Measurements from ENCODE around the gene LPAR3.

LPAR3 gene

GRCh38 chr1:84840346-84840745, 52.7 kb downstream of the LPAR3 start:
- H3K36me3 ChIP-seq (ENCODE audit: control insufficient read depth in 1 of 2, insufficient read depth in 2 of 2, low read length in 2 of 2): no peaks in the 10 kb centered on the region
- no peaks in the 10 kb centered on the region for H3K4me1 ChIP-seq (ENCODE audit: control insufficient read depth in 1 of 2, insufficient read depth in 2 of 2, low read length in 2 of 2)
- H3K27ac ChIP-seq (ENCODE audit: low read length): no peak overlapping the region
- H3K27me3 ChIP-seq (ENCODE audit: low read depth, low read length): no peaks in the 10 kb centered on the region
- no peaks in the 10 kb centered on the region for H3K9me3 ChIP-seq (ENCODE audit: control insufficient read depth in 1 of 2, low read length in 2 of 2)
- no peak overlapping the region for H3K4me3 ChIP-seq (ENCODE audit: low read depth in 1 of 2, low read length in 2 of 2)

GRCh38 chr1:84839544-84839943, 53.5 kb downstream of the LPAR3 start:
- Histone ChIP-seq H3K27ac (ENCODE audit: low read length) (no peak overlapping the region), H3K4me3 (ENCODE audit: low read depth in 1 of 2, low read length in 2 of 2) (no peak overlapping the region)

GRCh38 chr1:84836145-84836544, 56.9 kb downstream of the LPAR3 start:
- Histone ChIP-seq H3K27ac (ENCODE audit: low read length) (no peak overlapping the region), H3K36me3 (ENCODE audit: control insufficient read depth in 1 of 2, insufficient read depth in 2 of 2, low read length in 2 of 2) (no peaks in the 10 kb centered on the region)

More at GRCh38 chr1:84839544-84839943, 53.5 kb downstream of the LPAR3 start:
- Histone ChIP-seq H3K36me3 (ENCODE audit: control insufficient read depth in 1 of 2, insufficient read depth in 2 of 2, low read length in 2 of 2) (no peaks in the 10 kb centered on the region), H3K27me3 (ENCODE audit: low read depth, low read length) (no peaks in the 10 kb centered on the region), H3K9me3 (ENCODE audit: control insufficient read depth in 1 of 2, low read length in 2 of 2) (no peaks in the 10 kb centered on the region), H3K4me1 (ENCODE audit: control insufficient read depth in 1 of 2, insufficient read depth in 2 of 2, low read length in 2 of 2) (no peaks in the 10 kb centered on the region)

GRCh38 chr1:84835169-84835568, 57.8 kb downstream of the LPAR3 start:
- Histone ChIP-seq H3K9me3 (ENCODE audit: control insufficient read depth in 1 of 2, low read length in 2 of 2) (no peaks in the 10 kb centered on the region), H3K4me3 (ENCODE audit: low read depth in 1 of 2, low read length in 2 of 2) (no peak overlapping the region), H3K27ac (ENCODE audit: low read length) (no peak overlapping the region), H3K4me1 (ENCODE audit: control insufficient read depth in 1 of 2, insufficient read depth in 2 of 2, low read length in 2 of 2) (no peaks in the 10 kb centered on the region), H3K36me3 (ENCODE audit: control insufficient read depth in 1 of 2, insufficient read depth in 2 of 2, low read length in 2 of 2) (no peaks in the 10 kb centered on the region), H3K27me3 (ENCODE audit: low read depth, low read length) (no peaks in the 10 kb centered on the region)

More at GRCh38 chr1:84836145-84836544, 56.9 kb downstream of the LPAR3 start:
- no peaks in the 10 kb centered on the region for H3K27me3 ChIP-seq (ENCODE audit: low read depth, low read length)
- H3K4me3 ChIP-seq (ENCODE audit: low read depth in 1 of 2, low read length in 2 of 2): no peak overlapping the region
- no peaks in the 10 kb centered on the region for H3K9me3 ChIP-seq (ENCODE audit: control insufficient read depth in 1 of 2, low read length in 2 of 2)
- no peaks in the 10 kb centered on the region for H3K4me1 ChIP-seq (ENCODE audit: control insufficient read depth in 1 of 2, insufficient read depth in 2 of 2, low read length in 2 of 2)

DNA sequence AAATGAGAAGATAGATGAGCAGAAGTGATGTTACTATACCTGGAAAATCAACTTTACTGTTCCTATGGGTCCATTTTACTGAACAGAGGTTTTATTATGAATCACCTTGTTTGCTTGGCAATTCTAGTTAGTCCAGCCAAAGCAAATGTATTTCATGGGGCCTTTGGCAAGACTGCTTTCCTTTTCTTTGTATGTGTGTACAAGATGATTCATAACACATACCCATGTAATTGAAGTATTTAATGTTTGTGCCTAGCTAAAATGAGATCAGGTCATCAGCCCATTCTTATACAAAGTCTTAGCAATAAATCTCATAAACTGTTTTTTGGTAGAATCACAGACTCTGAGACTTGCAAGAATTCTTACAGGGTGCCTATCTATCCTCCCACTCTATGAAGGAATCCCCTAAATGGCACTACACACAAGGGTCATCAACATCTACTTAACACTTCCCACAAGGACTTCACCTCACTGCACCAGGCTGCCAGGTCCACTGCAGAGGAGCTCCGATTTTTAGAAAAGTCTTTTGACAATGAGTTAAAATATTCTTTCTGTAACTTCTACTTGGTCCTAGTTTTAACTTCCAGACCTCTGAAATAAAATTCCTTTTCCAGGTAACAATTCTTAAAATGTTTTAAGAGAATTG, 58.5 kb downstream of the LPAR3 start:
- no peaks in the 10 kb centered on the region for H3K36me3 ChIP-seq (ENCODE audit: control insufficient read depth in 1 of 2, insufficient read depth in 2 of 2, low read length in 2 of 2)
- H3K27ac ChIP-seq (ENCODE audit: low read length): no peak overlapping the region
- no peaks in the 10 kb centered on the region for H3K9me3 ChIP-seq (ENCODE audit: control insufficient read depth in 1 of 2, low read length in 2 of 2)
- no peak overlapping the region for H3K4me3 ChIP-seq (ENCODE audit: low read depth in 1 of 2, low read length in 2 of 2)
- no peaks in the 10 kb centered on the region for H3K4me1 ChIP-seq (ENCODE audit: control insufficient read depth in 1 of 2, insufficient read depth in 2 of 2, low read length in 2 of 2)
- H3K27me3 ChIP-seq (ENCODE audit: low read depth, low read length): no peaks in the 10 kb centered on the region

DNA sequence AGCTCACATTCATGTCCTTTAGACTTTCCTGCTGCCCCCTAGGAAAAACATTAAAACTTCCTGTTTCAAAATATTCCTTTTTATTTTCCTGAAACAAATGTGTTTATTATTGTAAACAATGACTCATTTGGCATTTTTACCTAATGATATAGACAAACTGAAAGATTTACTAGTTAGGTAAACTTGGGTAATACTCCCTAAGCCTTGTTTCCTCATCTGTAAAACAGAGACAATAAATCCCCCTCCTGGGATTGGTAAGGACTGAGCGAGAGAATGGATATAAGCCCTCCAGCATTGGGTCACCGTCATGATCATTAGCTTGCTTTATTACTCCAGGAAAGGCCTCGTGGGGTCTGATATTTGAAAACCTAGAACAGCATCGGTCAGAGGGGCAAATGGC, 59.8 kb downstream of the LPAR3 start:
- no peaks in the 10 kb centered on the region for H3K9me3 ChIP-seq (ENCODE audit: control insufficient read depth in 1 of 2, low read length in 2 of 2)
- H3K4me3 ChIP-seq (ENCODE audit: low read depth in 1 of 2, low read length in 2 of 2): no peak overlapping the region
- no peaks in the 10 kb centered on the region for H3K27me3 ChIP-seq (ENCODE audit: low read depth, low read length)
- H3K4me1 ChIP-seq (ENCODE audit: control insufficient read depth in 1 of 2, insufficient read depth in 2 of 2, low read length in 2 of 2): no peaks in the 10 kb centered on the region
- no peak overlapping the region for H3K27ac ChIP-seq (ENCODE audit: low read length)
- no peaks in the 10 kb centered on the region for H3K36me3 ChIP-seq (ENCODE audit: control insufficient read depth in 1 of 2, insufficient read depth in 2 of 2, low read length in 2 of 2)

DNA sequence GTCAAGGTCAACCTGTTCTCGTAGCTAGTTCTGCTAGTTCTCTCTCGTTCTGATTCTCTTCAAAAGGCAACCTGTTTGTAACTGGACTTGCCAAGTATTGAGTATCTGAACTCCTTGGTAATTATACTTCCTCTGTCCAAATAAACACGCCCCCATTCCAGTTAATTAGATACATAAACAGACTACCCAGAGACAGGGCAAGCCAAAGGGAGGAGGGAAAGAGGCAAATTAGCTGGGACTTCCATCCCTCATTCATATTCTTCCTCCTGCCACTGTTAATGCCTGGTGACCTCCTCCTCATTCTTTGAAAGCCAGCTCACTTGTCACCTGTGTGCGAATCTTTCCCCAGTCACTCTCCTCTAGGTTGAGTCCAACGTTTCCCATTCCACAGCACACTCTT, 62.9 kb downstream of the LPAR3 start:
- Histone ChIP-seq H3K4me1 (ENCODE audit: control insufficient read depth in 1 of 2, insufficient read depth in 2 of 2, low read length in 2 of 2) (no peaks in the 10 kb centered on the region), H3K9me3 (ENCODE audit: control insufficient read depth in 1 of 2, low read length in 2 of 2) (no peaks in the 10 kb centered on the region), H3K27me3 (ENCODE audit: low read depth, low read length) (no peaks in the 10 kb centered on the region), H3K4me3 (ENCODE audit: low read depth in 1 of 2, low read length in 2 of 2) (no peak overlapping the region), H3K36me3 (ENCODE audit: control insufficient read depth in 1 of 2, insufficient read depth in 2 of 2, low read length in 2 of 2) (no peaks in the 10 kb centered on the region), H3K27ac (ENCODE audit: low read length) (no peak overlapping the region)

GRCh38 chr1:84827976-84828375, 65.0 kb downstream of the LPAR3 start:
- H3K4me3 ChIP-seq (ENCODE audit: low read depth in 1 of 2, low read length in 2 of 2): no peak overlapping the region
- no peaks in the 10 kb centered on the region for H3K27me3 ChIP-seq (ENCODE audit: low read depth, low read length)
- no peaks in the 10 kb centered on the region for H3K36me3 ChIP-seq (ENCODE audit: control insufficient read depth in 1 of 2, insufficient read depth in 2 of 2, low read length in 2 of 2)
- no peaks in the 10 kb centered on the region for H3K9me3 ChIP-seq (ENCODE audit: control insufficient read depth in 1 of 2, low read length in 2 of 2)
- H3K4me1 ChIP-seq (ENCODE audit: control insufficient read depth in 1 of 2, insufficient read depth in 2 of 2, low read length in 2 of 2): no peaks in the 10 kb centered on the region
- H3K27ac ChIP-seq (ENCODE audit: low read length): no peak overlapping the region

DNA sequence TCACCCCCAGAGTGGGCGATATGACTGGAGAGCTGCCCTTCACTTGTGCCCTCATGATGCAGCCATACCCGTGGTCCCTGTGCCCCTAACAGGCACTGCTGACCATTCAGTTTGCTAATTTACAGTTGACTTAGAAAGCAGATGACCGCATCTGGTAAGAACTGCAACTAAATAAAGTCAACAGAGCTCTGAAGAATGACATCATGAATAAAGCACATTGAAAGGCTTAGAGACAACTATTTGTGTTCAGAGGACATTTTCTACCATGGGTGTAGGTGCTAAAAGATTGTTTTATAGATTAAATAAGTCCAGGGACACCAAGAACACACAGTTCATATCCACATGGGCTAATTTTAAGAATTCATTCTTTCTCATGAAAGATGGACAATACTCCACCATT, 65.5 kb downstream of the LPAR3 start:
- Histone ChIP-seq H3K27me3 (ENCODE audit: low read depth, low read length) (no peaks in the 10 kb centered on the region), H3K27ac (ENCODE audit: low read length) (no peak overlapping the region), H3K36me3 (ENCODE audit: control insufficient read depth in 1 of 2, insufficient read depth in 2 of 2, low read length in 2 of 2) (no peaks in the 10 kb centered on the region), H3K4me3 (ENCODE audit: low read depth in 1 of 2, low read length in 2 of 2) (no peak overlapping the region), H3K4me1 (ENCODE audit: control insufficient read depth in 1 of 2, insufficient read depth in 2 of 2, low read length in 2 of 2) (no peaks in the 10 kb centered on the region), H3K9me3 (ENCODE audit: control insufficient read depth in 1 of 2, low read length in 2 of 2) (no peaks in the 10 kb centered on the region)

GRCh38 chr1:84825161-84825560, 67.8 kb downstream of the LPAR3 start:
- Histone ChIP-seq H3K4me1 (ENCODE audit: control insufficient read depth in 1 of 2, insufficient read depth in 2 of 2, low read length in 2 of 2) (no peaks in the 10 kb centered on the region), H3K36me3 (ENCODE audit: control insufficient read depth in 1 of 2, insufficient read depth in 2 of 2, low read length in 2 of 2) (no peaks in the 10 kb centered on the region), H3K4me3 (ENCODE audit: low read depth in 1 of 2, low read length in 2 of 2) (no peak overlapping the region), H3K27ac (ENCODE audit: low read length) (no peak overlapping the region), H3K27me3 (ENCODE audit: low read depth, low read length) (no peaks in the 10 kb centered on the region), H3K9me3 (ENCODE audit: control insufficient read depth in 1 of 2, low read length in 2 of 2) (no peaks in the 10 kb centered on the region)

GRCh38 chr1:84823991-84824390, 69.0 kb downstream of the LPAR3 start:
- Histone ChIP-seq H3K27ac (ENCODE audit: low read length) (no peak overlapping the region), H3K36me3 (ENCODE audit: control insufficient read depth in 1 of 2, insufficient read depth in 2 of 2, low read length in 2 of 2) (no peaks in the 10 kb centered on the region), H3K27me3 (ENCODE audit: low read depth, low read length) (no peaks in the 10 kb centered on the region), H3K4me3 (ENCODE audit: low read depth in 1 of 2, low read length in 2 of 2) (no peak overlapping the region), H3K4me1 (ENCODE audit: control insufficient read depth in 1 of 2, insufficient read depth in 2 of 2, low read length in 2 of 2) (no peaks in the 10 kb centered on the region), H3K9me3 (ENCODE audit: control insufficient read depth in 1 of 2, low read length in 2 of 2) (no peaks in the 10 kb centered on the region)

- no peaks in the 10 kb centered on the region for H3K4me1 ChIP-seq (ENCODE audit: control insufficient read depth in 1 of 2, insufficient read depth in 2 of 2, low read length in 2 of 2)
- H3K27ac ChIP-seq (ENCODE audit: low read length): no peak overlapping the region
- H3K27me3 ChIP-seq (ENCODE audit: low read depth, low read length): no peaks in the 10 kb centered on the region
- H3K9me3 ChIP-seq (ENCODE audit: control insufficient read depth in 1 of 2, low read length in 2 of 2): no peaks in the 10 kb centered on the region
- H3K36me3 ChIP-seq (ENCODE audit: control insufficient read depth in 1 of 2, insufficient read depth in 2 of 2, low read length in 2 of 2): no peaks in the 10 kb centered on the region
- H3K4me3 ChIP-seq (ENCODE audit: low read depth in 1 of 2, low read length in 2 of 2): no peak overlapping the region
Measured at GRCh38 chr1:84823511-84823910, 69.5 kb downstream of the LPAR3 start.
